NCI-H446 (cell line): Measurements from ENCODE around the gene FBXO40.

ENCODE experiments used
- DNase-seq, 2 experiments: peaks; one replicate each; lab custom pipeline; 2025; lab: John Stamatoyannopoulos, UW

Gene FBXO40

DNA sequence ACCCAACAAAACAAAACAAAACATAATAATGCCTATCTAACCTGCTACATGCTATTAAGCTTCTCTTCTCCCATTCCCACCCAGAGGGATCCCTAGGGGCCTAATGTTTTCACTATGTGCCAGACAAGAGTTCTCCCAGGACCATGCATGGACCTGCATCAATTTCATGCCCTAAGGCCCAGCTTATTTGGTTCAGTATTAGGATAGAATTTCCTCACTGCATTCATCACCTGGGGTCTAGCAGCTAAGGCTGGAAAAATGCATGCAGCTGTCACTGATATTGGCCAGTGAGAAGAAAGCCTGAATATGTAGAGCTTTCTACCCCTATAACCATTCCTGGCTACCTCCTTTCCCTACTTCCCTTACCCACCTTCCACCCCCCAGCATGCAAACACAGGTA is 69.6 kb downstream of the FBXO40 start:
- DNase-seq: no peak

- no peak for DNase-seq
These were observed 70.1 kb downstream of the FBXO40 start for GRCh38 chr3:121663171-121663847.

DNA sequence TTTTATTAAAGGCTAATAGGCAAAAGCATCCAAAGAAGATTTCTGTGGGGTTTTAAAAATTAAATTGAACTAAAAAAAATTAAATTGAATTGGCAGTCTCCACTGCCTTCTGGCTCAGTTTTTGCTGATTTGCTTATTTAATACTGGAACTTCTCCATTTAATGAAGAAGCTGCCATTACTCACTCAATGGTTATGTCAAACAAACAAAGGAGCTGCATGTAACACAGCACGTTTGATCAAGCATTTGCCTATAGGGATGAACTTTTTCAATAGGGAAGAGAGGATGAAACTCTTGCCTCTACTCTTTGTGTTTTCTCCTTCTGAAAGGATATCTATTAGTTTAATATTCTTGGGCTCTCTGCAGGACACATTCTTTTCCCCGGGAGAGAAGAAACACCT is 72.3 kb downstream of the FBXO40 start:
- no peak for DNase-seq

GRCh38 chr3:121667333-121667732 is 74.2 kb downstream of the FBXO40 start:
- no peak for DNase-seq

DNA sequence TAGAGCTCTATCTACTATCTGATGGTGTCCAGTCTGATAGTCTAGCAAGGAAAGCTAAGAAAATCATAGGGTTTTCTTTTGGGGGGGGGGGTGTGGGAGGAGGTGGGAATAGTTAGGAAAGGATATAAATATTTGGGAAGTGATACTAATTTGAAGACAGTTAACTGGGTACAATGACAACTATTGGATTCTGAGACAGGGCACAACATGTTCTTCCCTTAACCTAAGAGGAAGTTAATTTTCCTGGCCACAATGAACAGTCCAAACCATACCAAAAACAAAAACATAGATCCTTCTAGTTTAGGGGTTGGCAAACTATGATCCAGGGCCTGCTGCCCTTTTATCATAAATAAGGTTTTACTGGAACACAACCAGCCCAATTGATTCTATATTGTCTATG is 77.5 kb downstream of the FBXO40 start:
- no peak for DNase-seq

DNA sequence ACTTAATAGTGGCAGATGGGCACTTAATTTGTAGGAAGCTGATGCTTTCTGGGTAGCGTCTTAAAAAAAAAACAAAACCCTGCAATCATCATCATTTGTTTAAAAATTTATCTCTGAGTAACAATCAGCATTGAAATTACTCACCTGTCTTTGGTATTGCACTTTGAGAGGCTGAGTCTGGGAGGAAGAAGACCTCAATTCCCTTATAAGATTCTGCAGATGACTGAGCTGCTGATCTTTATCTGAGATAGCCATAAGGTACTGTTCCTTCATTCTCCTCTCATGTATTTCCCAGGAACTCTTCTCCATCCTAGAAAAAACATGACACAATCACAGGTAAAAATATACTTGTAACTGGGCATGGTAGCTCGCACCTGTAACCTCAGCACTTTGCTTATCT is 84.0 kb downstream of the FBXO40 start:
- no peak for DNase-seq
